ENCODE data around the gene PCYT2. TPM values are rescaled to one million over a fixed set of nuclear protein-coding genes. Genes with fewer than 3 reads are reported as not detected.

The PCYT2 gene
- total RNA-seq, 1 experiment from 2014 or later, result 55.4 TPM

GRCh38 chr17:81852237-81852636 lies 59.0 kb downstream of the PCYT2 start:
- no TSS peak for BruUV-seq (replicated peaks)
- peaks cover 77% of the 10 kb centered on the region for H3K36me3 ChIP-seq (ENCODE audit: insufficient read depth, low read length, poor library complexity, severe bottlenecking)
- H3K4me3 ChIP-seq (ENCODE audit: low read depth, low read length, poor library complexity, severe bottlenecking), result no peak overlapping the region
- H3K4me1 ChIP-seq (ENCODE audit: insufficient read depth, low read length, poor library complexity, severe bottlenecking), result no peaks in the 10 kb centered on the region
- CTCF ChIA-PET, result no interaction called here
- POLR2A ChIA-PET (ENCODE audit: low non-redundant PET), result no interaction called here
- H3K9me3 ChIP-seq (ENCODE audit: low read depth, low read length, poor library complexity, severe bottlenecking), result no peaks in the 10 kb centered on the region
- no peaks in the 10 kb centered on the region for H3K27me3 ChIP-seq (replicated peaks; ENCODE audit: insufficient read depth, low read depth, low read length, poor library complexity)
- no peak overlapping the region for H3K27ac ChIP-seq (ENCODE audit: low read depth, low read length, poor library complexity, severe bottlenecking)
- DNase-seq (ENCODE audit: low spot score), result no peak
- intact Hi-C loops (cut with micrococcal nuclease; ENCODE audit: unreplicated experiment), result no loop called here
- TF ChIP-seq EZH2 (IDR thresholded peaks at IDR 0.05; ENCODE audit: borderline replicate concordance, low read depth, low read length, poor library complexity, severe bottlenecking) (no peak), CTCF (conservative IDR thresholded peaks at IDR 0.05; ENCODE audit: low read depth, low read length) (no peak)

- TF ChIP-seq CTCF (conservative IDR thresholded peaks at IDR 0.05; ENCODE audit: low read depth, low read length) (no peak), EZH2 (IDR thresholded peaks at IDR 0.05; ENCODE audit: borderline replicate concordance, low read depth, low read length, poor library complexity, severe bottlenecking) (no peak)
- CTCF ChIA-PET, result no interaction called here
- POLR2A ChIA-PET (ENCODE audit: low non-redundant PET), result no interaction called here
- intact Hi-C loops (cut with micrococcal nuclease; ENCODE audit: unreplicated experiment), result no loop called here
- no TSS peak for BruUV-seq (replicated peaks)
- H3K4me1 ChIP-seq (ENCODE audit: insufficient read depth, low read length, poor library complexity, severe bottlenecking), result no peaks in the 10 kb centered on the region
- DNase-seq (ENCODE audit: low spot score), result no peak
- H3K27me3 ChIP-seq (replicated peaks; ENCODE audit: insufficient read depth, low read depth, low read length, poor library complexity), result no peaks in the 10 kb centered on the region
- no peaks in the 10 kb centered on the region for H3K9me3 ChIP-seq (ENCODE audit: low read depth, low read length, poor library complexity, severe bottlenecking)
- no peak overlapping the region for H3K4me3 ChIP-seq (ENCODE audit: low read depth, low read length, poor library complexity, severe bottlenecking)
- no peak overlapping the region for H3K27ac ChIP-seq (ENCODE audit: low read depth, low read length, poor library complexity, severe bottlenecking)
- H3K36me3 ChIP-seq (ENCODE audit: insufficient read depth, low read length, poor library complexity, severe bottlenecking), result peaks cover 80% of the 10 kb centered on the region
Measured at GRCh38 chr17:81851423-81851822, 59.8 kb downstream of the PCYT2 start.

Other genes starting within 250 kb of the PCYT2 start
- 36.1 and 44.6 TPM in 2 replicates for gene OXLD1, start 244.8 kb downstream of the PCYT2 start, total RNA-seq (2021)
- 52.8 and 56.3 TPM in 2 replicates for gene CCDC137, start 244.7 kb downstream of the PCYT2 start, total RNA-seq (2021)
- 62.8 and 67.4 TPM in 2 replicates for gene ARL16, start 227.6 kb downstream of the PCYT2 start, total RNA-seq (2021)
- gene HGS, start 227.4 kb downstream of the PCYT2 start, total RNA-seq (2021), result 145 and 187 TPM in 2 replicates
- gene MRPL12, start 208.0 kb downstream of the PCYT2 start, total RNA-seq (2021), result 184 and 186 TPM in 2 replicates
- gene SLC25A10, start 199.1 kb downstream of the PCYT2 start, total RNA-seq (2021), result 46.8 and 56.2 TPM in 2 replicates
- not detected in 2 replicates for gene GCGR, start 107.2 kb downstream of the PCYT2 start, total RNA-seq (2021)
- gene MCRIP1, start 78.1 kb downstream of the PCYT2 start, total RNA-seq (2021), result 126 and 130 TPM in 2 replicates
- gene PPP1R27, start 76.3 kb downstream of the PCYT2 start, total RNA-seq (2021), result not detected in 2 replicates
- 491 and 503 TPM in 2 replicates for gene P4HB, start 50.9 kb downstream of the PCYT2 start, total RNA-seq (2021)
- 568 and 667 TPM in 2 replicates for gene ARHGDIA, start 40.1 kb downstream of the PCYT2 start, total RNA-seq (2021)
- gene ALYREF, start 19.8 kb downstream of the PCYT2 start, total RNA-seq (2021), result 251 and 258 TPM in 2 replicates
- 128 and 138 TPM in 2 replicates for gene ANAPC11, start 19.7 kb downstream of the PCYT2 start, total RNA-seq (2021)
- 0.75 and 0.87 TPM in 2 replicates for gene NPB, start 9.2 kb downstream of the PCYT2 start, total RNA-seq (2021)
- gene SIRT7, start 6.8 kb upstream of the PCYT2 start, total RNA-seq (2021), result 34.8 and 36.6 TPM in 2 replicates
- gene MAFG, start 16.3 kb upstream of the PCYT2 start, total RNA-seq (2021), result 46.7 and 49.7 TPM in 2 replicates
- gene PYCR1, start 25.9 kb upstream of the PCYT2 start, total RNA-seq (2021), result 75.5 and 108 TPM in 2 replicates
- gene MYADML2, start 35.8 kb upstream of the PCYT2 start, total RNA-seq (2021), result not detected in 2 replicates
- gene NOTUM, start 49.8 kb upstream of the PCYT2 start, total RNA-seq (2021), result not detected in 2 replicates
- gene ASPSCR1, start 66.2 kb upstream of the PCYT2 start, total RNA-seq (2021), result 46.2 and 52.2 TPM in 2 replicates
- gene CENPX, start 111.5 kb upstream of the PCYT2 start, total RNA-seq (2021), result 153 and 165 TPM in 2 replicates
- 34.3 and 37.8 TPM in 2 replicates for gene LRRC45, start 111.9 kb upstream of the PCYT2 start, total RNA-seq (2021)
- gene RAC3, start 120.3 kb upstream of the PCYT2 start, total RNA-seq (2021), result 24.8 and 42.0 TPM in 2 replicates
- 140 and 191 TPM in 2 replicates for gene DCXR, start 126.3 kb upstream of the PCYT2 start, total RNA-seq (2021)
- 31.5 and 39.4 TPM in 2 replicates for gene RFNG, start 140.4 kb upstream of the PCYT2 start, total RNA-seq (2021)
- gene GPS1, start 140.5 kb upstream of the PCYT2 start, total RNA-seq (2021), result 162 and 192 TPM in 2 replicates
- gene DUS1L, start 154.4 kb upstream of the PCYT2 start, total RNA-seq (2021), result 139 and 143 TPM in 2 replicates
- 591 and 676 TPM in 2 replicates for gene FASN, start 186.8 kb upstream of the PCYT2 start, total RNA-seq (2021)